Suprapubic skin (tissue), 4 donors: Measurements from ENCODE around the gene MTMR12. TPM values are rescaled to one million over a fixed set of nuclear protein-coding genes. Genes with fewer than 3 reads are reported as not detected.

Experiments used
- DNase-seq, 2 donors: peaks; one replicate each; pipeline ENCODE4 v3.0.0-alpha.2; 2019; ENCODE audit warnings: low spot score in 2 of 2
- H3K27ac ChIP-seq: fragments of 200-600 bp; sonication (generic); one replicate; pipeline ENCODE4 v1.5.1; 2019
- H3K27me3 ChIP-seq: fragments of 200-600 bp; sonication (generic); one replicate; pipeline ENCODE4 v1.5.1; 2019
- H3K36me3 ChIP-seq: fragments of 200-600 bp; sonication (generic); one replicate; pipeline ENCODE4 v1.5.1; 2019
- H3K4me1 ChIP-seq: fragments of 200-600 bp; sonication (generic); one replicate; pipeline ENCODE4 v1.5.1; 2019
- H3K4me3 ChIP-seq: fragments of 200-600 bp; sonication (generic); one replicate; pipeline ENCODE4 v1.5.1; 2019; ENCODE audit warnings: mild to moderate bottlenecking
- H3K9me3 ChIP-seq: fragments of 200-600 bp; sonication (generic); one replicate; pipeline ENCODE4 v1.5.1; 2019
- CTCF ChIP-seq, 2 donors: fragments of 200-600 bp in 1 of 2; fragments of 450-650 bp in 1 of 2; sonication (generic) in 1 of 2; IDR thresholded peaks; one replicate each; pipeline ENCODE4 v1.5.1; 2016 to 2019; ENCODE audit warnings: antibody characterized with exemption in 2 of 2, mild to moderate bottlenecking in 1 of 2, moderate library complexity in 1 of 2
- EP300 ChIP-seq: sonication (generic); formaldehyde crosslinking; IDR thresholded peaks from one replicate; pipeline ENCODE4 v1.6.1; 2017; ENCODE audit warnings: antibody characterized with exemption
- POLR2A ChIP-seq, 2 donors: fragments of 450-650 bp; IDR thresholded peaks; one replicate each; pipeline ENCODE4 v1.6.1; 2017; ENCODE audit warnings: antibody characterized with exemption in 2 of 2, mild to moderate bottlenecking in 2 of 2, moderate library complexity in 2 of 2
- POLR2AphosphoS5 ChIP-seq, 3 donors: sonication (generic); formaldehyde crosslinking; IDR thresholded peaks; one replicate each; pipeline ENCODE4 v1.6.1; 2017; ENCODE audit warnings: antibody characterized with exemption in 3 of 3
- WGBS: methylation state at CpG from one replicate; pipeline ENCODE4 v1.1.5; 2018; 5-methylcytosine and 5-hydroxymethylcytosine counted together
- total RNA-seq, 4 donors: library from RNA; depleted of rRNA; stranded (reverse); fragments of >200 nt; gene quantifications; one replicate each; pipeline ENCODE4 v1.1.0, GENCODE V29; 2016

Gene MTMR12
- total RNA-seq, 4 donors from 2014 or later = 28.1 to 43.6 (median 40.6) TPM

GRCh38 chr5:32357658-32358057 is 44.9 kb upstream of the MTMR12 start:
- DNase-seq = no peak
- no peaks in the 10 kb centered on the region for H3K4me1 ChIP-seq
- TF ChIP-seq POLR2AphosphoS5 (IDR thresholded peaks at IDR 0.05) (no peak), EP300 (no peak), CTCF (IDR thresholded peaks at IDR 0.05) (no peak), POLR2A (IDR thresholded peaks at IDR 0.05) (no peak)
- H3K4me3 ChIP-seq = no peak overlapping the region
- H3K36me3 ChIP-seq = peaks cover 53% of the 10 kb centered on the region
- H3K9me3 ChIP-seq = no peaks in the 10 kb centered on the region
- H3K27me3 ChIP-seq = no peaks in the 10 kb centered on the region
- no peak overlapping the region for H3K27ac ChIP-seq

DNA sequence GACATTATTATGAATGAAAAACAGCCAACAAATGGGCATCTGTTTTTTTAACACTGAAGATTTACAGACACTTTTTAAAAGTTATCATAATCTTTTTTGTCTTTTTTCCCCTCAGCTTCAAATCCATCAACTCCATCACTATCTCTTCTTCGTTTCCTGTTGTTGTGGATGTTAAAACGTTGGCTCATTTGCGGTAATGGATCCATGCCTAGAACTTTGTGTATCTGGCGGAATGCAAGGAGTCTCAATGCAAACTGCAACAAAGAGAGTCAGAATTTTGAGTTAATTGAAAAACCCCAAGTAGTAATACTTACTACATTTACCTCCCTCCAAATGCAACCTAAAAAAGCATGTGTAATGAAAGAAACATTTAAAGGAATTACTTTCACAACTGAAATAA is 42.9 kb upstream of the MTMR12 start:
- no peaks in the 10 kb centered on the region for H3K9me3 ChIP-seq
- no peak overlapping the region for H3K4me3 ChIP-seq
- no peak overlapping the region for H3K27ac ChIP-seq
- H3K27me3 ChIP-seq = no peaks in the 10 kb centered on the region
- 73% methylated on average over 4 of the region's 4 CpGs for WGBS
- H3K4me1 ChIP-seq = no peaks in the 10 kb centered on the region
- H3K36me3 ChIP-seq = peaks cover 39% of the 10 kb centered on the region
- TF ChIP-seq CTCF (IDR thresholded peaks at IDR 0.05) (no peak), POLR2A (IDR thresholded peaks at IDR 0.05) (no peak), POLR2AphosphoS5 (IDR thresholded peaks at IDR 0.05) (no peak), EP300 (no peak)
- no peak for DNase-seq

DNA sequence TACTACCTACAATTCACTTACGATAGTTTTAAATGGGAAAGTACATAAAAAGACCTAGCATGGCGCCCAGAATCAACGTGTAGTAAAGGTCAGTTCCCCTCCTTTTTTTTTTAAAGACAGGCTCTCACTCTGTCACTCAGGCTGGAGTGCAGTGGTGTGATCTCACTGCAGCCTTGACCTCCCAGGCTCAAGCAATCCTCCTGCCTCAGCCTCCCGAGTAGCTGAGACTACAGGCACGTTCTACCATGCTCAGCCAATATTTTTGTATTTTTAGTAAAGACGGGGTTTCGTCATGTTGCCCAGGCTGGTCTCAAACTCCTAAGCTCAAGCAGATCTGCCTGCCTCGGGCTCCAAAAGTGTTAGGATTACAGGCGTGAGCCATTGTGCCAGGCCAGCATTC is 40.7 kb upstream of the MTMR12 start:
- Histone ChIP-seq H3K4me1 (no peaks in the 10 kb centered on the region), H3K9me3 (no peaks in the 10 kb centered on the region), H3K27me3 (no peaks in the 10 kb centered on the region), H3K36me3 (peaks cover 37% of the 10 kb centered on the region), H3K27ac (no peak overlapping the region), H3K4me3 (no peak overlapping the region)
- TF ChIP-seq CTCF (IDR thresholded peaks at IDR 0.05) = no peak
- no peak for TF ChIP-seq POLR2A (IDR thresholded peaks at IDR 0.05)
- TF ChIP-seq POLR2AphosphoS5 (IDR thresholded peaks at IDR 0.05) = no peak
- TF ChIP-seq EP300 = no peak
- WGBS = 92% methylated on average over 9 of the region's 9 CpGs
- DNase-seq = no peak

- Histone ChIP-seq H3K4me3 (no peak overlapping the region), H3K9me3 (no peaks in the 10 kb centered on the region), H3K4me1 (no peaks in the 10 kb centered on the region), H3K27ac (no peak overlapping the region), H3K36me3 (peaks cover 29% of the 10 kb centered on the region), H3K27me3 (no peaks in the 10 kb centered on the region)
- no peak for DNase-seq
- WGBS = 84% methylated on average over 8 of the region's 8 CpGs
- TF ChIP-seq EP300 (no peak), POLR2AphosphoS5 (IDR thresholded peaks at IDR 0.05) (no peak), CTCF (IDR thresholded peaks at IDR 0.05) (no peak), POLR2A (IDR thresholded peaks at IDR 0.05) (no peak)
Observed at GRCh38 chr5:32352685-32353084, 39.9 kb upstream of the MTMR12 start.

DNA sequence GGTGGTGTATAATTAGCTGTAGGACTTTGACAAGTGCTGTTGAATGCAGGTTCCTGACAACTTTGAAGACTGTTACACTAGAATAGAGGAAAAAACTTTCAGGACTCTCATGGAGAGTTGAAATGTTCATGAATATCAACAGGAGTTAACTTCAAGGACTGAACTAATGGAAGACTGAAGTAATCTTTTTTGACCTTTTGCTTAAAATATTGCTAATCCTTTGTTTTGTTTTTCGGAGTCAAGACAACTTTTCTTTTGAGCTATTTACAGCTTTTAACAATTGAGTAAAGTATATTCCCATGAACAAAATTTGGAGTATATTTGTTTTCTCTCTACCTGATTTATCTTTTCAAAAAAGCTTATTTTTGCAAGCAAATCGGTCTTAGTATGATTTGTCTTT is 34.1 kb upstream of the MTMR12 start:
- Histone ChIP-seq H3K27me3 (no peaks in the 10 kb centered on the region), H3K4me3 (no peak overlapping the region), H3K27ac (no peak overlapping the region), H3K36me3 (no peaks in the 10 kb centered on the region), H3K4me1 (no peaks in the 10 kb centered on the region), H3K9me3 (no peaks in the 10 kb centered on the region)
- DNase-seq = no peak
- TF ChIP-seq POLR2AphosphoS5 (IDR thresholded peaks at IDR 0.05) (no peak), EP300 (no peak), CTCF (IDR thresholded peaks at IDR 0.05) (no peak), POLR2A (IDR thresholded peaks at IDR 0.05) (no peak)
- WGBS = 59% methylated on average over 2 of the region's 2 CpGs
